Activated naive CD8-positive, alpha-beta T cell (primary cell): Measurements from ENCODE around the gene GNG4.
"Not testable (repeated sequence)": the region's sequence is repeated elsewhere in the genome, so short reads cannot be mapped to it uniquely, and the experiment has no call there.

ENCODE experiments used
- H3K27ac Mint-ChIP-seq: one replicate; pipeline ENCODE4 v1.8.0; 2021; ENCODE audit warnings: mixed read lengths
- H3K27me3 Mint-ChIP-seq: one replicate; pipeline ENCODE4 v1.8.0; 2021; ENCODE audit warnings: mixed read lengths
- H3K36me3 Mint-ChIP-seq: one replicate; pipeline ENCODE4 v1.8.0; 2021; ENCODE audit warnings: mixed read lengths
- H3K4me1 Mint-ChIP-seq: one replicate; pipeline ENCODE4 v1.8.0; 2021; ENCODE audit warnings: low read depth, mixed read lengths
- H3K4me3 Mint-ChIP-seq: one replicate; pipeline ENCODE4 v1.8.0; 2021; ENCODE audit warnings: mild to moderate bottlenecking, mixed read lengths
- H3K9me3 Mint-ChIP-seq: one replicate; pipeline ENCODE4 v1.8.0; 2021; ENCODE audit warnings: low read depth, mixed read lengths

GNG4 gene

DNA sequence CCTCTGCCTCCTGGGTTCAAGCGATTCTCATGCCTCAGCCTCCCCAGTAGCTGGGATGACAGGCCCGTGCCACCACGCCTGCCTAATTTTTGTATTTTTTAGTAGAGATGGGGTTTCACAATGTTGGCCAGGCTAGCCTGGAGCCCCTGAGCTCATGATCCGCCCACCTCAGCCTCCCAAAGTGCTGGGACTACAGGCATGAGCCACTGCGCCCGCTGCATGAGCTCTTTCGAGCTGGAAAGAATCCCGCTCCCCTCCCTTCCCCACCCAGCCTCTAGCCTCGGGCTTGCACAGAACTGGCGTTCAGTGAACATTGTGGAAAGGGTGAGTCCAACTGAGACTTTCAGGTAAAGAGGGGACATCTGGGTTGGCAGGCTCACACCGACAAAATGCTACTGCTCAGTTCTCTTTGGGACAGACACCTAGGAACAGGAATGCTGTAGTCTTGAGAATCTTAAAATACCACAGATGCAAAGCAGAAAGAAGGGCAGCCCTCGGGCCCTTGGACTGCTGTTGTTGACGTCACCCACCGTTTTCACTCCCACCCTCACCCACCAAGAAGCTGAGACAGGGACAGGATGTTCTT is 9.7 kb upstream of the GNG4 start:
- Mint-ChIP-seq H3K36me3 (peaks cover 14% of the 10 kb centered on the region), H3K9me3 (peaks cover 6% of the 10 kb centered on the region), H3K4me3 (no peak overlapping the region), H3K27ac (no peak overlapping the region), H3K4me1 (no peaks in the 10 kb centered on the region), H3K27me3 (no peaks in the 10 kb centered on the region)

- H3K9me3 Mint-ChIP-seq, result peaks cover 8% of the 10 kb centered on the region
- peaks cover 7% of the 10 kb centered on the region for H3K27me3 Mint-ChIP-seq
- H3K4me1 Mint-ChIP-seq, result no peaks in the 10 kb centered on the region
- H3K4me3 Mint-ChIP-seq, result no peak overlapping the region
- H3K27ac Mint-ChIP-seq, result no peak overlapping the region
- peaks cover 13% of the 10 kb centered on the region for H3K36me3 Mint-ChIP-seq
Observed at GRCh38 chr1:235657747-235658526, 8.4 kb upstream of the GNG4 start.

GRCh38 chr1:235657269-235657668 is 7.7 kb upstream of the GNG4 start:
- no peaks in the 10 kb centered on the region for H3K4me1 Mint-ChIP-seq
- peaks cover 10% of the 10 kb centered on the region for H3K9me3 Mint-ChIP-seq
- no peak overlapping the region for H3K27ac Mint-ChIP-seq
- H3K36me3 Mint-ChIP-seq, result peaks cover 13% of the 10 kb centered on the region
- no peak overlapping the region for H3K4me3 Mint-ChIP-seq
- peaks cover 12% of the 10 kb centered on the region for H3K27me3 Mint-ChIP-seq

GRCh38 chr1:235652364-235652763 is 2.8 kb upstream of the GNG4 start:
- peaks cover 23% of the 10 kb centered on the region for H3K27me3 Mint-ChIP-seq
- peaks cover 14% of the 10 kb centered on the region for H3K4me1 Mint-ChIP-seq
- H3K36me3 Mint-ChIP-seq, result peaks cover 15% of the 10 kb centered on the region
- H3K9me3 Mint-ChIP-seq, result peaks cover 10% of the 10 kb centered on the region
- no peak overlapping the region for H3K27ac Mint-ChIP-seq
- H3K4me3 Mint-ChIP-seq, result no peak overlapping the region

GRCh38 chr1:235651170-235651806 is 1.7 kb upstream of the GNG4 start:
- H3K4me3 Mint-ChIP-seq, result peak overlapping the region; percentile 84
- peaks cover 30% of the 10 kb centered on the region for H3K27me3 Mint-ChIP-seq
- H3K27ac Mint-ChIP-seq, result peak overlapping the region; percentile 41
- H3K36me3 Mint-ChIP-seq, result peaks cover 10% of the 10 kb centered on the region
- peaks cover 14% of the 10 kb centered on the region for H3K4me1 Mint-ChIP-seq
- H3K9me3 Mint-ChIP-seq, result peaks cover 10% of the 10 kb centered on the region

- Mint-ChIP-seq H3K36me3 (peaks cover 9% of the 10 kb centered on the region), H3K27me3 (peaks cover 36% of the 10 kb centered on the region), H3K4me3 (peak overlapping the region; percentile 84), H3K27ac (no peak overlapping the region), H3K4me1 (peaks cover 14% of the 10 kb centered on the region), H3K9me3 (peaks cover 10% of the 10 kb centered on the region)
Observed at GRCh38 chr1:235650341-235651169, 971 bp upstream of the GNG4 start.

DNA sequence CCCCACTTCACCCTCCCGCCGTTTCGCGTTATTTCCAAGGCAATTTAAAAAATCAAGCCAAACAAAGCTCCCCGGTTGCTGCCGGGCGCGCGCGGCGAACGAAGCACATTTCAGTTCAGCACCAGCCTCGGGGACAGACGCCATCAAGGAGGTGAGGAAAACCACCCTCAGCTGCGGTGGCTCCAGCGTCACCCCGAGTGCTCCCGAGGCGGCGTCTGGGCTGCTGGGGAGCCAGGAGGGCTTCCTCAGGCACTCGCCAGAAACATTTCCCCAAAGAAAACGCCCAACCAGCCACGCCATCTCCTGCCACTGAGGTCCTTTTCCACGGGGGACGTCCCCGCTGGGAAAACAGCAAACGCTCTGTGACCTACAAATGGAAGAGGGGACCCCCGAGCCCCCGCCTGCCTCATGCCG is 623 bp downstream of the GNG4 start:
- H3K4me3 Mint-ChIP-seq, result peak overlapping the region; percentile 89
- H3K27me3 Mint-ChIP-seq, result peaks cover 42% of the 10 kb centered on the region
- H3K4me1 Mint-ChIP-seq, result peaks cover 16% of the 10 kb centered on the region
- peaks cover 10% of the 10 kb centered on the region for H3K36me3 Mint-ChIP-seq
- peak overlapping the region; percentile 28 for H3K27ac Mint-ChIP-seq
- H3K9me3 Mint-ChIP-seq, result peaks cover 4% of the 10 kb centered on the region

DNA sequence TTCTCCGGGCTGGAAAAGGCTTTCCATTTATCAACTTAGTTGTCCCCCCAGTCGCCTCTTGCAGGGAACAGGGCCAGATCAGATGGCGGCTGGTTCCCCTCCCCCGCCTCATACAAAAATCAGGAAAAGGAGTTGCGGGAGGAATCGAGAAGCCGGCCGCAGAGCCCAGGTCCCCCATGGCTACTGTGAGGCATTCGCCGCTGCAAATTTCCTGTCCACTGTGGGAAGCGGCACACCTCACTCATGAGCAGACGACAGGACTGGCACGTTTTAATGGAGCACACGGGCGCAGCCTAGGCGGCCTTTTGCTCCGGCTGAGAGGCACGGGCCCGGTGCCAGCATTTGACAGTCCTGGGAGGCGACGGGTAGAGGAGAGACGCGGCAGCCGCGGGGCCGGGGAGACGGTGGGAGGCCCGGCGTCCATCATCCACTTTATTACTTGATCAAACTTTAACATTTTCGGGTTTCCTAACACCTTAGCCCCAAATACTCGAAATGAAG is 1.1 kb downstream of the GNG4 start:
- peaks cover 7% of the 10 kb centered on the region for H3K36me3 Mint-ChIP-seq
- H3K4me3 Mint-ChIP-seq, result peak overlapping the region; percentile 89
- peaks cover 4% of the 10 kb centered on the region for H3K9me3 Mint-ChIP-seq
- peaks cover 17% of the 10 kb centered on the region for H3K4me1 Mint-ChIP-seq
- H3K27me3 Mint-ChIP-seq, result peaks cover 40% of the 10 kb centered on the region
- H3K27ac Mint-ChIP-seq, result no peak overlapping the region

DNA sequence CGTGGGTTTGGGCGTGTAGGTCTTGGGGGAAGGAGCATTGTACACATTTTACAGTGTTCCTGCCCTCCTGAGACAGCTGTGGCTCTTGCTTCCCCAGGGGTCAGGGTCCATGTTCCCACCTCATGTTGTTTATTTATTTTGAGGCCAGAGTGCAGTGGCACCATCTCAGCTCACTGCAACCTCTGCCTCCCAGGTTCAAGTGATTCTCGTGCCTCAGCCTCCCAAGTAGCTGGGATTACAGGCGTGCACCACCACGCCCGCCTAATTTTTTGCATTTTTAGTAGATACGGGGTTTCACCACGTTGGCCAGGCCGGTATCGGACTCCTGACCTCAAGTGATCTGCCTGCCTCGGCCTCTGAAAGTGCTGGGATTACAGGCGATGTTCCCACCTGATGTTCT is 2.0 kb downstream of the GNG4 start:
- not testable (repeated sequence) for H3K27ac Mint-ChIP-seq, H3K9me3 Mint-ChIP-seq, H3K4me3 Mint-ChIP-seq, H3K36me3 Mint-ChIP-seq
- Mint-ChIP-seq H3K4me1 (peaks cover 26% of the 10 kb centered on the region), H3K27me3 (peaks cover 34% of the 10 kb centered on the region)

DNA sequence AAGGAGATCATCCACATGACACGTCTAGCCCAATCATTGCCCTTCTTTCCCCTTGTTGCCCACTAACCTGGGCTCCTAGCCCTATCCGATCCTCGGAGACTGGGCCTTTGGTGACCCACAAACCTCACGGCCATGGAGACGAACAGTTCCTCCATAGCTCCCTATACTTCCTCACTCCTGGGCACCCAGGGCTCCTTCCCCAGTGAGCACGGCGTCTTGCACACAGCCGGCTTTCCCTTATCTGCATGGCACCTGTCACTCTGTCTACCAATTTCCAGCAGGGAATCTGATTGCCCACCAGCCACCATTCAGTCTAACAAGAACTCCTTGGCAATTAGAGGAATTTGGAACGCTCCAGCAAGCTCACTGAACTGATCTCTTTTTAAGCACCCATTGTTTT is 3.1 kb downstream of the GNG4 start:
- peaks cover 35% of the 10 kb centered on the region for H3K4me1 Mint-ChIP-seq
- no peak overlapping the region for H3K27ac Mint-ChIP-seq
- peaks cover 32% of the 10 kb centered on the region for H3K27me3 Mint-ChIP-seq
- no peaks in the 10 kb centered on the region for H3K9me3 Mint-ChIP-seq
- H3K36me3 Mint-ChIP-seq, result peaks cover 7% of the 10 kb centered on the region
- H3K4me3 Mint-ChIP-seq, result no peak overlapping the region

- H3K4me1 Mint-ChIP-seq, result peaks cover 29% of the 10 kb centered on the region
- H3K9me3 Mint-ChIP-seq, result no peaks in the 10 kb centered on the region
- H3K27ac Mint-ChIP-seq, result no peak overlapping the region
- H3K4me3 Mint-ChIP-seq, result no peak overlapping the region
- peaks cover 5% of the 10 kb centered on the region for H3K36me3 Mint-ChIP-seq
- H3K27me3 Mint-ChIP-seq, result peaks cover 25% of the 10 kb centered on the region
Observed at GRCh38 chr1:235644693-235645305, 4.8 kb downstream of the GNG4 start.

DNA sequence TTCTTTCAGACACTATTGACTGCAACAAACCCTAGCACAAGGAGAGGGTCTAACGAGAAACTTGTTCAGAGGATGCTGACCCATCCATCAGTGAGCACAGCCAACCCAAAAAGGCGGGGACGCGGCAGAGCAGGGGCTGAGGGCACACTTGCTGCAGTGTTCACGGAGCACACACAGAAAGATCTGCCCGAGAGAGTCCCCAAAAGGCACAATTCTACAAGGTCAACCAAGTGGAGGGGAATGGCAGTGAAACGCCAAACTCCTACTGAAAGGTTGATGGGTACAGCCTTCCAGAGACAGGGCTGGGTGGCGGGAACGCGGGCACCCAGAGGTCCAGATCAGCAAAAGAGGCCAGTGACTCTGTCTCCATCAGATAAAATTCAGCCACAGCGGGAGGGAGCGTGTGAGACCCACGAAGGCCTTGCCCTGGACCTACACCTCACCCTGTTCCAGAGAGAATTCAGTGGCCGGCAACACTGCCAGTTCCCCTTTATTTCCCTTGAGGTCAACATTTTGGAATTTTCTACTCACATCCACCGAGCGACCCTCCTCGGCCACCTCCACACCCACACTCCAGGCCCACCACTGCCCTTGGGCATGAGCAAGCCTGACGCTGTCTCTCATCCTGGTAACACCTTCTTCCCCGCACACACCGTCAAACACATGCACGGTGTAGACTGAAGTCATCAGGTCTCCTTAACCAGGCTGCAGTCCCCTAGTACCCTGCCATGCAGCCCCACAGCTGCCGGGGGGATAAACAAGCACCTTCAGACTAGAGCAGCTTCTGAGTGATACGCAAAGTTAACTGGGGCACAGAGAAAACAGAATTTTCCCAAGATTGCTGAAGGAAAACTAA is 5.5 kb downstream of the GNG4 start:
- Mint-ChIP-seq H3K36me3 (peaks cover 5% of the 10 kb centered on the region), H3K4me3 (no peak overlapping the region), H3K4me1 (peaks cover 29% of the 10 kb centered on the region), H3K9me3 (no peaks in the 10 kb centered on the region), H3K27ac (no peak overlapping the region), H3K27me3 (peaks cover 25% of the 10 kb centered on the region)

DNA sequence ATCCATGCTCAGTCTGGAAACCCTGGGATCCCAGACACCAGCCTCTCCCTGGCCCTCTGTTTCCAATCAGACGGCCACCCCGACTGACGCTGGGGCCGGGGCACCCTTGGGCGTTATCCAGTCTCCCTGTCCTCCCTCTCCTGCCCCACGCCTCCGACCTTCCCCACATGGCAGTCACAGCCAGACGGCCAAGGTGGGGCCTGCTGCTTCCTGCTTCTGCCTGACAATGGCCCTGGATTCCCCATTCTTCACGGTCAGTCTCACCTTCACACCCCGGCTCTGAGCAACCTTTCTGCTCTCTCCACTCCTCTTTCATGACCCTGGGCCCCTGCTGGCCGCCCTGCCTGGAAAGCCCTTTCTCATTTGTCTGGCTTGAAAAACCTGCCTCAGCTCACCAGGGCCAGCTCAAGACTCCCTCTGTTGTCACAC is 6.6 kb downstream of the GNG4 start:
- peak overlapping the region; percentile 55 for H3K4me3 Mint-ChIP-seq
- no peaks in the 10 kb centered on the region for H3K9me3 Mint-ChIP-seq
- H3K36me3 Mint-ChIP-seq, result peaks cover 2% of the 10 kb centered on the region
- peaks cover 22% of the 10 kb centered on the region for H3K4me1 Mint-ChIP-seq
- H3K27ac Mint-ChIP-seq, result no peak overlapping the region
- peaks cover 21% of the 10 kb centered on the region for H3K27me3 Mint-ChIP-seq
